Neural progenitor cell (in vitro differentiated cells): ENCODE measurements around the gene CD9.

Experiments
- CTCF ChIP-seq: fragments of 200-600 bp; sonication (generic); IDR thresholded peaks from 2 replicates; pipeline ENCODE4 v1.5.1; 2017; ENCODE audit warnings: antibody characterized with exemption, mild to moderate bottlenecking
- EZH2 ChIP-seq: fragments of 200-600 bp; sonication (generic); IDR thresholded peaks from 2 replicates; pipeline ENCODE4 v1.6.1; 2017; ENCODE audit warnings: antibody characterized with exemption, mild to moderate bottlenecking, moderate library complexity

DNA sequence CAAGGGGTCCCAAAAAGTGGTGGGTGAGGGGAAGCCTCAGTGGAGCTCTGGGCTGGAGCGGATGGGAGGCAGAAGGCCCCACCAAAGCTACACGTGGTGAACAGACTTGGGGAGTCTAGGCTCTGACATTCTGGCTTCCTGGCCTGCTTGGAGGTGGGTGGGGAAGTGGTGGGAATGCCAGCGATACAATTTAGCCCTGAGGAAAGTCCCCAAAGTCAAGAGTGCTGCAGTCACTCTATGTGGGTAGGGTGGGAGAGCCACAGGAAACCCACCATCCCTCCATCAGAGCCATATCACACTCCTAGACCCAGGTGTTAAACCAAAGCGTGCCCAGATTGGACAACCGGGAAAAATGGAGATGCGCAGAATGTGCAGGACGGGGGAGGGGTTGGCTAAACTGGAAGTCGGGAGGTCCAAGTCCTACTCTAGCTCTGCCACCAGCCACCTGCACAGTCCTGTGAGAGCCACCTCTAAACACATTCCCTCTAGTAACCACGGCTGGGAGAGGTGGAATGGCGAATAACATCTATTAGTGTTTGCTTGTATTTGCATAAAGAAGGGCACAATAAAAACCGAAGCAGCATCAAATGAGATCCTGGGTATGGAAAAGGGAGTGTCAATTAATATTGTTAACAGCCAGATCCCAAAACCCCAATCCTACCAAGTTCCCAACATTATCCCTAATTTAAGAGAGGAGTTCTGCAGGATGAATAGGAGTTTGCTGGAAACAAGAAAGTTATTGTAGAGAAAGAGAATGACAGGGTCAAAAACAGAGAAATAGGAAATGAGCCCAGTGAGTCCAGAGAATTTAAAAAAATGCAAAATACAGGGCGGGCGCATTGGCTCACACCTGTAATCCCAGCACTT is 14.0 kb upstream of the CD9 start:
- TF ChIP-seq CTCF (no peak), EZH2 (no peak)
